ENCODE data around the gene CCDC17.

GRCh38 chr1:45573231-45573804 is 50.5 kb downstream of the CCDC17 start:
- TF ChIP-seq CTCF (IDR thresholded peaks at IDR 0.05): no peak
- TF ChIP-seq POLR2AphosphoS5 (IDR thresholded peaks at IDR 0.05): no peak
